GM10248 (cell line): ENCODE results near the gene SUMF2.
"Not testable (repeated sequence)": the region's sequence is repeated elsewhere in the genome, so short reads cannot be mapped to it uniquely, and the experiment has no call there.

ENCODE experiments used
- CTCF ChIA-PET: fragments of 300-600 bp; sonication (Branson Sonifier 250); formaldehyde crosslinking; extraction: SDS; loops from one replicate; lab custom pipeline; 2021; ENCODE audit warnings: antibody characterized with exemption; lab: Yijun Ruan, JAX
- POLR2A ChIA-PET: fragments of 350-650 bp; sonication (Branson Sonifier 250); formaldehyde crosslinking; extraction: SDS; loops from one replicate; lab custom pipeline; 2020; ENCODE audit warnings: antibody characterized with exemption; lab: Yijun Ruan, JAX
- DNase-seq: peaks from one replicate; pipeline ENCODE4 v3.0.0; 2012; ENCODE audit errors: extremely low spot score
- TF ChIP-seq, protein P1 (sequence below): IDR thresholded peaks from 2 replicates; pipeline ENCODE4 v1.5.1; 2012; ENCODE audit warnings: mild to moderate bottlenecking, low read depth; ENCODE audit errors: extremely low read depth, missing control alignments, control extremely low read depth

The SUMF2 gene

GRCh38 chr7:56063500-56063881, 595 bp upstream of the SUMF2 start:
- POLR2A ChIA-PET: interaction anchor here (1.9 kb wide), 1 partner anchor 12 kb away, joined by 17 read pairs; the partner anchor contains the start of genes CCT6A and PSPH
- TF ChIP-seq, protein P1, sequence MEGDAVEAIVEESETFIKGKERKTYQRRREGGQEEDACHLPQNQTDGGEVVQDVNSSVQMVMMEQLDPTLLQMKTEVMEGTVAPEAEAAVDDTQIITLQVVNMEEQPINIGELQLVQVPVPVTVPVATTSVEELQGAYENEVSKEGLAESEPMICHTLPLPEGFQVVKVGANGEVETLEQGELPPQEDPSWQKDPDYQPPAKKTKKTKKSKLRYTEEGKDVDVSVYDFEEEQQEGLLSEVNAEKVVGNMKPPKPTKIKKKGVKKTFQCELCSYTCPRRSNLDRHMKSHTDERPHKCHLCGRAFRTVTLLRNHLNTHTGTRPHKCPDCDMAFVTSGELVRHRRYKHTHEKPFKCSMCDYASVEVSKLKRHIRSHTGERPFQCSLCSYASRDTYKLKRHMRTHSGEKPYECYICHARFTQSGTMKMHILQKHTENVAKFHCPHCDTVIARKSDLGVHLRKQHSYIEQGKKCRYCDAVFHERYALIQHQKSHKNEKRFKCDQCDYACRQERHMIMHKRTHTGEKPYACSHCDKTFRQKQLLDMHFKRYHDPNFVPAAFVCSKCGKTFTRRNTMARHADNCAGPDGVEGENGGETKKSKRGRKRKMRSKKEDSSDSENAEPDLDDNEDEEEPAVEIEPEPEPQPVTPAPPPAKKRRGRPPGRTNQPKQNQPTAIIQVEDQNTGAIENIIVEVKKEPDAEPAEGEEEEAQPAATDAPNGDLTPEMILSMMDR: no peak
- no peak for DNase-seq
- CTCF ChIA-PET: interaction anchor here (1.4 to 3.0 kb wide), 4 partner anchors 11 to 56 kb away, joined by 4 to 27 read pairs (median 6); no protein-coding TSS in a partner anchor

DNA sequence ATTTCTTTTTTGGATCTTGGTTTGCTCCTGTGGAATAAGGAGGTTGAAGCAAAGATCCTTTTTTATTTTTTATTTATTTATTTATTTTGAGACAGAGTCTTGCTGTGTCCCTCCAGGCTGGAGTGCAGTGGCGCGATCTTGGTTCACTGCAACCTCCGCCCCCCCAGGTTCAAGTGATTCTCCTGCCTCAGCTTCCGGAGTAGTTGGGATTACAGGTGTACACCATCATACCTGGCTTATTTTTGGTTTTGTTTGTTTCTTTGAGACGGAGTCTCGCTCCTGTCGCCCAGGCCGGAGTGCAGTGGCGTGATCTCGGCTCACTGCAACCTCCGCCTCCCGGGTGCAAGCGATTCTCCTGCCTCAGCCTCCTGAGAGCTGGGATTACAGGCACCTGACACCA, 2.3 kb downstream of the SUMF2 start:
- CTCF ChIA-PET: interaction anchor here (1.2 to 3.0 kb wide), 4 partner anchors 8 to 67 kb away, joined by 3 to 27 read pairs (median 9); partner anchors contain the start of genes CCT6A and PSPH
- DNase-seq, POLR2A ChIA-PET: not testable (repeated sequence)

GRCh38 chr7:56074371-56074791, 10.3 kb downstream of the SUMF2 start:
- ChIA-PET CTCF (interaction anchor here (0.6 to 4.5 kb wide), 34 partner anchors 9 to 649 kb away, joined by 3 to 37 read pairs (median 5); partner anchors contain the start of genes CCT6A, NIPSNAP2, PHKG1 and PSPH), POLR2A (no interaction called here)
- TF ChIP-seq, protein P1: peak; percentile 85
- peak; percentile 78 for DNase-seq

GRCh38 chr7:56077681-56078080, 13.6 kb downstream of the SUMF2 start:
- ChIA-PET CTCF (interaction anchor here (1.0 to 2.1 kb wide), 3 partner anchors 13 to 436 kb away, joined by 3 to 6 read pairs (median 4); partner anchors contain the start of gene SUMF2), POLR2A (interaction anchor here (1.1 kb wide), 1 partner anchor 28 kb away, joined by 4 read pairs; the partner anchor contains the start of gene CHCHD2)
- TF ChIP-seq, protein P1: no peak
- DNase-seq: no peak

GRCh38 chr7:56078196-56078595, 14.1 kb downstream of the SUMF2 start:
- TF ChIP-seq, protein P1: no peak
- DNase-seq: no peak
- ChIA-PET POLR2A (interaction anchor here (1.1 kb wide), 1 partner anchor 28 kb away, joined by 4 read pairs; the partner anchor contains the start of gene CHCHD2), CTCF (interaction anchor here (1.0 to 2.1 kb wide), 4 partner anchors 11 to 437 kb away, joined by 3 to 6 read pairs (median 4); partner anchors contain the start of gene SUMF2)

DNA sequence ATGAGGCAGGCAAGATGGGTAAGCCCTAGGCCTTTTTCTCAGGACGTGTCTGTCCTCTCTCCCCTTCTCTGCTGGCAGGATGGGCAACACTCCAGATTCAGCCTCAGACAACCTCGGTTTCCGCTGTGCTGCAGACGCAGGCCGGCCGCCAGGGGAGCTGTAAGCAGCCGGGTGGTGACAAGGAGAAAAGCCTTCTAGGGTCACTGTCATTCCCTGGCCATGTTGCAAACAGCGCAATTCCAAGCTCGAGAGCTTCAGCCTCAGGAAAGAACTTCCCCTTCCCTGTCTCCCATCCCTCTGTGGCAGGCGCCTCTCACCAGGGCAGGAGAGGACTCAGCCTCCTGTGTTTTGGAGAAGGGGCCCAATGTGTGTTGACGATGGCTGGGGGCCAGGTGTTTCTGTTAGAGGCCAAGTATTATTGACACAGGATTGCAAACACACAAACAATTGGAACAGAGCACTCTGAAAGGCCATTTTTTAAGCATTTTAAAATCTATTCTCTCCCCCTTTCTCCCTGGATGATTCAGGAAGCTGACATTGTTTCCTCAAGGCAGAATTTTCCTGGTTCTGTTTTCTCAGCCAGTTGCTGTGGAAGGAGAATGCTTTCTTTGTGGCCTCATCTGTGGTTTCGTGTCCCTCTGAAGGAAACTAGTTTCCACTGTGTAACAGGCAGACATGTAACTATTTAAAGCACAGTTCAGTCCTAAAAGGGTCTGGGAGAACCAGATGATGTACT, 15.5 kb downstream of the SUMF2 start:
- POLR2A ChIA-PET: no interaction called here
- DNase-seq: no peak

DNA sequence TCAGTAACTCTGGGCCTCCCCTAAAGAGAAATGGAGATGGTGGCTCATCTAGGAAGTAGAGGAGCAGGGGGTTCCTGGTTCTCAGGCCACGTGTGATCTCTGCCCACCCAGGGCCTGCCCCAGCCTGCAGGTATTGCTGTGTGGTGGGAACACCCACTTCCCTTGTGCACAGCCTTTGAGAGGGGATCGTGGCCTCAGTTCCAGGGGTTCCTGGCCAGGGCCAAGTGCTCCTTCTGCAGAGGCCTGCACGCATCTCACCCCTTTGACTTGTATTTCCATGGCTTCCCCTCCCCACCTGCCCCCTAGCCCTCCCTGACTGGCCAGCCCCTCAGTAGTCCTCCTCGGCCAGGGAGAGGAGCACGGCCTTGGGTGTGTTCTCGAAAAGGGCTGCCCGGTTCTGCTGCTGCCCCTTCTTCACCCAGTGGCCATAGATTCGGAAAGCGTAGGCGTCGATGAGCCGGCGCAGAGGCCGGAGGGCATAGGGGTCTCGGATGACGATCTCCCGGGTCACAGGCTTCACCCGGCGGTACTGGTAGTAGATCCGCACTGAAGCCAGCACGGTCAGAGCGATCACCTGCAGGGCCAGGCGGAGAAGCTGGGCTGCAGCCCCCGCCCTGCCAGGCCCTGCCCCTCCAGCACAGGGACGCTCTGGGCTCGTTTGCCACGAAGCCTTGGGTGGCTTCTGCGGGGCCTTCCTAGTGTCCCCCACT, 16.8 kb downstream of the SUMF2 start:
- DNase-seq, CTCF ChIA-PET, POLR2A ChIA-PET: not testable (repeated sequence)

More for the DNA sequence above, 15.5 kb downstream of the SUMF2 start:
- CTCF ChIA-PET: interaction anchor here (0.7 to 2.0 kb wide), 2 partner anchors 10 kb away, joined by 3 to 5 read pairs; no protein-coding TSS in a partner anchor
- TF ChIP-seq, protein P1: no peak
